Endothelial cell (in vitro differentiated cells): Measurements from ENCODE around the gene MS4A6A. TPM values are rescaled to one million over a fixed set of nuclear protein-coding genes. Genes with fewer than 3 reads are reported as not detected.
"Not testable (repeated sequence)": the region's sequence is repeated elsewhere in the genome, so short reads cannot be mapped to it uniquely, and the experiment has no call there.

Source experiments
- DNase-seq: peaks from one replicate; pipeline ENCODE4 v3.0.0; 2021; ENCODE audit warnings: low spot score
- H3K27ac Mint-ChIP-seq: one replicate; pipeline ENCODE4 v1.8.0; 2021; ENCODE audit warnings: mixed read lengths, inconsistent platforms; ENCODE audit not compliant: unreplicated experiment
- H3K27me3 Mint-ChIP-seq: one replicate; pipeline ENCODE4 v1.8.0; 2021; ENCODE audit warnings: mild to moderate bottlenecking, moderate library complexity, mixed read lengths, inconsistent platforms; ENCODE audit not compliant: unreplicated experiment
- H3K36me3 Mint-ChIP-seq: one replicate; pipeline ENCODE4 v1.8.0; 2021; ENCODE audit warnings: mild to moderate bottlenecking, low read depth, mixed read lengths, inconsistent platforms; ENCODE audit not compliant: unreplicated experiment
- H3K4me1 Mint-ChIP-seq: one replicate; pipeline ENCODE4 v1.8.0; 2021; ENCODE audit warnings: mild to moderate bottlenecking, mixed read lengths, inconsistent platforms; ENCODE audit not compliant: unreplicated experiment
- H3K4me3 Mint-ChIP-seq: one replicate; pipeline ENCODE4 v1.8.0; 2021; ENCODE audit warnings: mild to moderate bottlenecking, mixed read lengths, inconsistent platforms; ENCODE audit not compliant: unreplicated experiment
- H3K9me3 Mint-ChIP-seq: one replicate; pipeline ENCODE4 v1.8.0; 2021; ENCODE audit warnings: mixed read lengths, inconsistent platforms; ENCODE audit not compliant: unreplicated experiment
- total RNA-seq: library from RNA; stranded (reverse); fragmentation: NEBNext Ultra II Directional; extraction: Animal tissue kit (Norgen Biotek cat#: 25700); gene quantifications from one replicate; pipeline ENCODE4 v1.2.1, GENCODE V29; 2021; ENCODE audit not compliant: unreplicated experiment
- TF ChIP-seq, protein P1 (sequence below): fragments of 200-600 bp; sonication (generic); IDR thresholded peaks from one replicate; pipeline ENCODE4 v1.5.0; 2021; ENCODE audit warnings: antibody characterized with exemption; ENCODE audit not compliant: unreplicated experiment

Gene MS4A6A
- total RNA-seq, 1 donor from 2014 or later = not detected

DNA sequence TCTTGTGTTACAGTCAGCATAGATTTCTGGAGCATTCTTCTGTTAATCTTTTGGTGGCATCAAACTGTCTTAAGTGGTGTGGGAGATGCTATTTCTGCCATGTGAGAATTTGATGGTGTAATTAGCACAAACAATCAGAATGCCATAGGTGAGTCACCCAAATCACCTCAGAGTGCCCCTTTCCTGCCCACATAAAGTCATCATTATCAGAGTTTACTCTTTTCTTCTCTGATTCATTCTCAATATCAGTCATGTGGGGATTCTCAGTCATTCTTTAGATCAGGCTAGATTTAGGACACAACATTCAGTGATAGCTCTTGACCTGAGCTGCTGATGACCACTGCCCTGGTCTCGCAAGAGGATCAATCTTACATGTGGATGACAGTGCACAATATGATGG lies 23.7 kb upstream of the MS4A6A start:
- H3K4me3 Mint-ChIP-seq = no peak overlapping the region
- TF ChIP-seq, protein P1, sequence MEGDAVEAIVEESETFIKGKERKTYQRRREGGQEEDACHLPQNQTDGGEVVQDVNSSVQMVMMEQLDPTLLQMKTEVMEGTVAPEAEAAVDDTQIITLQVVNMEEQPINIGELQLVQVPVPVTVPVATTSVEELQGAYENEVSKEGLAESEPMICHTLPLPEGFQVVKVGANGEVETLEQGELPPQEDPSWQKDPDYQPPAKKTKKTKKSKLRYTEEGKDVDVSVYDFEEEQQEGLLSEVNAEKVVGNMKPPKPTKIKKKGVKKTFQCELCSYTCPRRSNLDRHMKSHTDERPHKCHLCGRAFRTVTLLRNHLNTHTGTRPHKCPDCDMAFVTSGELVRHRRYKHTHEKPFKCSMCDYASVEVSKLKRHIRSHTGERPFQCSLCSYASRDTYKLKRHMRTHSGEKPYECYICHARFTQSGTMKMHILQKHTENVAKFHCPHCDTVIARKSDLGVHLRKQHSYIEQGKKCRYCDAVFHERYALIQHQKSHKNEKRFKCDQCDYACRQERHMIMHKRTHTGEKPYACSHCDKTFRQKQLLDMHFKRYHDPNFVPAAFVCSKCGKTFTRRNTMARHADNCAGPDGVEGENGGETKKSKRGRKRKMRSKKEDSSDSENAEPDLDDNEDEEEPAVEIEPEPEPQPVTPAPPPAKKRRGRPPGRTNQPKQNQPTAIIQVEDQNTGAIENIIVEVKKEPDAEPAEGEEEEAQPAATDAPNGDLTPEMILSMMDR = no peak
- H3K27ac Mint-ChIP-seq = no peak overlapping the region
- H3K4me1 Mint-ChIP-seq = no peaks in the 10 kb centered on the region
- H3K36me3 Mint-ChIP-seq = no peaks in the 10 kb centered on the region
- no peak for DNase-seq
- no peaks in the 10 kb centered on the region for H3K27me3 Mint-ChIP-seq
- no peaks in the 10 kb centered on the region for H3K9me3 Mint-ChIP-seq

DNA sequence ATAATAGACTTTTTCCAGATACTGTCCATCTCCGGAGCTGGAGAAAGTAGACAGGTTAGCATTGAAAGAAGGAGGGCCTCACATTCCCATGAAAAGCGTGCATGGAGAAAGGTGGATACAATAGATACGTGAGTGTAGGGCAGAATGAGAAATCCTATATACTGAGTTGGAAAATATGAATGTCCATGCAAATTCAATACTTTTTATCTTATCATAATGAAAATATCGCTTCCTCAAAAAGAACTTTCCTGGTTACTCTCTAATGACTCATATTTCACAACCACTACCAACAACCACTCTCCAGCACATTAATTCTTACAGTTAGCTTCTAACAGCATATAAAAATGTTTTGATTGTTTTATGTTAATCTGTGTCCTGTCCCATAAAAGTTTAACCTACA lies 22.0 kb upstream of the MS4A6A start:
- DNase-seq = no peak
- Mint-ChIP-seq H3K4me3 (no peak overlapping the region), H3K9me3 (no peaks in the 10 kb centered on the region), H3K27me3 (no peaks in the 10 kb centered on the region), H3K4me1 (no peaks in the 10 kb centered on the region), H3K27ac (no peak overlapping the region), H3K36me3 (no peaks in the 10 kb centered on the region)
- TF ChIP-seq, protein P1 = no peak

DNA sequence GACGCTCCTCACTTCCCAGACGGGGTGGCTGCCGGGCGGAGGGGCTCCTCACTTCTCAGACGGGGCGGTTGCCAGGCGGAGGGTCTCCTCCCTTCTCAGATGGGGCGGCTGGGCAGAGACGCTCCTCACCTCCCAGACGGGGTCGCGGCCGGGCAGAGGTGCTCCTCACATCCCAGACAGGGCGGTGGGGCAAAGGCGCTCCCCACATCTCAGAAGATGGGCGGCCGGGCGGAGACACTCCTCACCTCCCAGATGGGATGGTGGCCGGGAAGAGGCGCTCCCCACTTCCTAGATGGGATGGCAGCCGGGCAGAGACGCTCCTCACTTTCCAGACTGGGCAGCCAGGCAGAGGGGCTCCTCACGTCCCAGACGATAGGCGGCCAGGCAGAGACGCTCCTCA lies 18.5 kb upstream of the MS4A6A start:
- DNase-seq, H3K27ac Mint-ChIP-seq, H3K27me3 Mint-ChIP-seq, H3K36me3 Mint-ChIP-seq, H3K4me1 Mint-ChIP-seq, H3K4me3 Mint-ChIP-seq, H3K9me3 Mint-ChIP-seq: not testable (repeated sequence)

DNA sequence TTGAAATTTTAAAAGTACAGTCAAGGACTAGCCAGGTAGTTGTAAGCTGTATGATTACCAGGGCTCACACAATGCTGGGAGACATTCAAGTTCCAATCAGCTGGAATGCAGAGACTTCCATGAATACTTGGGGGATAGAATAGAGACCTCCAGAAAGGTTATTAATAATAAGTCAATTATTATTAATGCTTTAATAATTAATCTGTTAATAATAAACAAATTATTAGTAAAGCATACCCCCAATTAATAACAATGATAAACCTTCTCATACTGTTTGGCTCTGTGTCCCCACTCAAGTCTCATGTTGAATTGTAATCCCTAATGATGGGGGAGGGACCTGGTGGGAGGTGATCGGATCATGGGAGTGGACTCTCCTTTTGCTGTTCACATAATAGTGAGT lies 14.6 kb upstream of the MS4A6A start:
- no peak for DNase-seq
- peaks cover 5% of the 10 kb centered on the region for H3K9me3 Mint-ChIP-seq
- TF ChIP-seq, protein P1 = no peak
- no peak overlapping the region for H3K27ac Mint-ChIP-seq
- H3K27me3 Mint-ChIP-seq = no peaks in the 10 kb centered on the region
- no peak overlapping the region for H3K4me3 Mint-ChIP-seq
- H3K36me3 Mint-ChIP-seq = peaks cover 9% of the 10 kb centered on the region
- peaks cover 8% of the 10 kb centered on the region for H3K4me1 Mint-ChIP-seq

DNA sequence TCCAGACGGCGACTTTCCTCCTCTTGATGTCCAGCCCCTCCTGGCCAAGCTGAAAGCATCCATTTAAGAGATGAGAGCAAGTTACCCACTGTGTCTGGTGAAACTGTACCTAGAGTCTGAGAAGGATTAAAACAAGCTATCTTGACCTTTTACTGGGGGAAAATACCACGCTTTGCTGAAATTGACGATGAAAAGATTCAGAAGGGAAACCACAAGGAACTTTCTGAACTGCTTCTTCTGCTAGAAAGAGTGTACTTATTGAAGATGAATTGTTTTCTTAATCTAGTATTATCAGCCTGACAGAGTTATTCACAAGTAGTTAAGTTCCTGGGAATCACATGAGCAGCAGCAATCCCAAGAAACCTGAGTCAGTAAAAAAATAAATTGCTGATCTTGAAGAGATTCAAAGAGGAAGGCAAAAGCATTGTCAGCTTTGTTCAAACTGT lies 13.1 kb upstream of the MS4A6A start:
- H3K4me1 Mint-ChIP-seq = peaks cover 8% of the 10 kb centered on the region
- H3K36me3 Mint-ChIP-seq = peaks cover 9% of the 10 kb centered on the region
- H3K27me3 Mint-ChIP-seq = no peaks in the 10 kb centered on the region
- H3K9me3 Mint-ChIP-seq = peaks cover 5% of the 10 kb centered on the region
- no peak overlapping the region for H3K27ac Mint-ChIP-seq
- DNase-seq = no peak
- TF ChIP-seq, protein P1 = no peak
- no peak overlapping the region for H3K4me3 Mint-ChIP-seq

DNA sequence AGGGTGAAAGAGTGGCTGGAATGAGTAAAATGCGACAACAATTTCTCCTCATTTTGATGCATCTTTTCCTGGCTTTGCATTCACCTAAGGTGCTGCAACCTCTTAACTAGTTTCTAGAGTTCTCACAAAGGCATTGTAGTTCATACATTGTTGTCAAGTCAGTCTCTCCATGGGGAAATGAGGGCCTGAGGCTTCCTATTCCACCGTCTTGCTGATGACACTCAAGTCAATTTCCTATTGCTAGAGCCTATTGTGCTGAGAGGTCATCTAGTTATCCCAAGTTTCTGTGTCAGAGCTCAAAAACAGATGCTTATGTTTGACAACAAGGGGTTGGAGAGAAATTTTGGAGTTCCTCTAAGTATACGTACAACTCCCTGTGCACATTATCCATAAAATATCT lies 11.6 kb upstream of the MS4A6A start:
- H3K9me3 Mint-ChIP-seq = peaks cover 5% of the 10 kb centered on the region
- H3K4me1 Mint-ChIP-seq = peaks cover 8% of the 10 kb centered on the region
- H3K27me3 Mint-ChIP-seq = no peaks in the 10 kb centered on the region
- TF ChIP-seq, protein P1 = no peak
- H3K36me3 Mint-ChIP-seq = peaks cover 9% of the 10 kb centered on the region
- no peak overlapping the region for H3K27ac Mint-ChIP-seq
- H3K4me3 Mint-ChIP-seq = no peak overlapping the region
- DNase-seq = no peak
